Measurements from ENCODE around the gene EXD1. TPM values are rescaled to one million over a fixed set of nuclear protein-coding genes. Genes with fewer than 3 reads are reported as not detected.

The EXD1 gene
- total and polyA plus RNA-seq, 9 of the 15 experiments (the other 6 are each of a cell fraction or from before 2014, with no cell fraction given), result not detected

DNA sequence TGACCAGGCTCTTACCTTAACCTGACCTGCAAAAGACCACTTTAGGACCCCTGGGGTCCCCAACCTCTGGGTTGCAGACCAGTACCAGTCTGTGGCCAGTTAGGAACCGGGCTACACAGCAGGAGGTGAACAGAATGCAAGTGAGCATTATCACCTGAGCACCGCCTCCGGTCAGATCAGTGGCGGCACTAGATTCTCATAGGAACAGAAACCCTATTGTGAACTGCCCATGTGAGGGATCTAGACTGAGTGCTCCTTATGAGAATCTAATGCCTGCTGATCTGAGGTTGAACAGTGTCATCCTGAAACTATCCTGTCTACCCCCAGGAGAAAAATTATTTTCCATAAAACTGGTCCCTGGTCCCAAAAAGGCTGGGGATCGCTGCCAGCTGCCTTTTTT, 20.9 kb upstream of the EXD1 start:
- no peak for ATAC-seq
- TF ChIP-seq BCOR (IDR thresholded peaks at IDR 0.05) (no peak), POLR3A (IDR thresholded peaks at IDR 0.05; ENCODE audit: borderline replicate concordance, extremely low read depth, insufficient read depth, insufficient read length) (no peak), TAF1 (IDR thresholded peaks at IDR 0.05; ENCODE audit: control insufficient read depth, extremely low read depth, insufficient read depth, low read length, severe bottlenecking) (no peak), ZNF436 (CRISPR knock-in tag; IDR thresholded peaks at IDR 0.05) (no peak), PRPF4 (IDR thresholded peaks at IDR 0.05; ENCODE audit: insufficient read depth, low read depth, low read length, poor library complexity, severe bottlenecking) (no peak), U2AF2 (optimal IDR thresholded peaks at IDR 0.05; ENCODE audit: low read depth, low read length) (no peak), MYBL2 (IDR thresholded peaks at IDR 0.05; ENCODE audit: low read depth) (no peak), MYBL2 (CRISPR knock-in tag; IDR thresholded peaks at IDR 0.05; ENCODE audit: borderline replicate concordance) (no peak), ZKSCAN3 (CRISPR knock-in tag; IDR thresholded peaks at IDR 0.05) (no peak), MAX (CRISPR knock-in tag; IDR thresholded peaks at IDR 0.05) (no peak), GMEB1 (CRISPR knock-in tag; IDR thresholded peaks at IDR 0.05) (no peak), CBX8 (IDR thresholded peaks at IDR 0.05; ENCODE audit: borderline replicate concordance, extremely low read depth, low read depth, low read length, poor library complexity, severe bottlenecking) (no peak), ZNF24 (IDR thresholded peaks at IDR 0.05) (no peak), PRDM10 (IDR thresholded peaks at IDR 0.05; ENCODE audit: partially characterized antibody) (no peak)
- TF ChIP-seq, protein P1, sequence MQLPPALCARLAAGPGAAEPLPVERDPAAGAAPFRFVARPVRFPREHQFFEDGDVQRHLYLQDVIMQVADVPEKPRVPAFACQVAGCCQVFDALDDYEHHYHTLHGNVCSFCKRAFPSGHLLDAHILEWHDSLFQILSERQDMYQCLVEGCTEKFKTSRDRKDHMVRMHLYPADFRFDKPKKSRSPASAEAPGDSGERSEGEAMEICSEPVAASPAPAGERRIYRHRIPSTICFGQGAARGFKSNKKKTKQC (CRISPR knock-in tag; IDR thresholded peaks at IDR 0.05), result no peak
- in situ Hi-C loops (cut with MboI), result no loop called here
- Histone ChIP-seq H3K9ac (ENCODE audit: insufficient read depth in 1 of 2, low read depth in 2 of 2, low read length in 2 of 2) (no peak overlapping the region), H3K36me3 (ENCODE audit: control insufficient read depth, insufficient read depth, low read length) (peaks cover 39% of the 10 kb centered on the region; the same call in 2 of the 3 replicates), H3K27me3 (ENCODE audit: control insufficient read depth in 2 of 2, insufficient read depth in 2 of 2, low read length in 2 of 2) (no peaks in the 10 kb centered on the region), H3K9me1 (ENCODE audit: control insufficient read depth, insufficient read depth, low read length) (no peaks in the 10 kb centered on the region), H3K4me1 (replicated peaks in 1 of 2; ENCODE audit: control insufficient read depth in 2 of 2, insufficient read depth in 2 of 2, low read length in 2 of 2) (no peaks in the 10 kb centered on the region), H3K4me3 (no peak overlapping the region), H3K4me2 (ENCODE audit: insufficient read depth, low read length) (no peak overlapping the region), H3K9me3 (replicated peaks; ENCODE audit: control insufficient read depth, insufficient read depth, low read depth, low read length) (no peaks in the 10 kb centered on the region), H3K79me2 (ENCODE audit: control insufficient read depth, insufficient read depth, low read length) (no peaks in the 10 kb centered on the region), H2AFZ (ENCODE audit: low read depth, low read length) (no peak overlapping the region), H4K20me1 (replicated peaks; ENCODE audit: control insufficient read depth, insufficient read depth, low read length) (no peaks in the 10 kb centered on the region), H3K27ac (ENCODE audit: extremely low read depth, low read depth, low read length) (no peak overlapping the region)
- ChIA-PET POLR2A (no interaction called here), CTCF (ENCODE audit: low intra/inter-chr PET ratio) (interaction anchor here (0.6 kb wide), 1 partner anchor 20 kb away, joined by 3 read pairs; the partner anchor contains the start of gene CHP1)
- no peak for FAIRE-seq
- BruUV-seq (replicated peaks), result no TSS peak
- DNase-seq (ENCODE audit: extremely low read depth in 1 of 4, low spot score in 3 of 4), result no peak
- intact Hi-C loops (cut with micrococcal nuclease), result no loop called here
- 77% methylated on average over 5 of the region's 5 CpGs for WGBS (ENCODE audit: insufficient coverage, low coverage, missing lambda C conversion rate)

All from K562 (cell line).